Endothelial cell of umbilical vein (primary cell): Measurements from ENCODE around the gene NCOA7. TPM values are rescaled to one million over a fixed set of nuclear protein-coding genes. Genes with fewer than 3 reads are reported as not detected.

ENCODE experiments used
- BruUV-seq: library from RNA; stranded (reverse); fragments of 400-500 nt; replicated peaks from 2 replicates; lab custom pipeline; 2021; lab: Mats Ljungman, UMichigan
- CTCF ChIA-PET: fragments of 300-600, 350-600 bp; sonication (Branson Sonifier 250); formaldehyde crosslinking; loops from one replicate; lab custom pipeline; 2021; ENCODE audit warnings: antibody characterized with exemption, inconsistent platforms; lab: Charles Lee
- POLR2A ChIA-PET: fragments of 300-600, 350-600 bp; sonication (Branson Sonifier 250); formaldehyde crosslinking; loops from one replicate; lab custom pipeline; 2021; ENCODE audit warnings: antibody characterized with exemption, inconsistent platforms; lab: Charles Lee
- DNase-seq: peaks from one replicate; pipeline ENCODE4 v3.0.0-alpha.2; 2011; ENCODE audit warnings: low read depth, low spot score
- FAIRE-seq: peaks from 2 replicates; lab custom pipeline; 2011; peaks lifted over from hg19 to GRCh38; lab: Jason Lieb, UNC
- H2AFZ ChIP-seq: 2 replicates; pipeline ENCODE4 v1.6.0; 2012; ENCODE audit warnings: low read depth, low read length, control low read depth, inconsistent platforms
- H3K27ac ChIP-seq: 2 replicates; pipeline ENCODE4 v1.5.1; 2011; ENCODE audit warnings: low read depth, mild to moderate bottlenecking, control low read depth, low read length, moderate library complexity; ENCODE audit not compliant: insufficient read depth
- H3K27me3 ChIP-seq, 2 experiments: 2 replicates each; pipeline versions ENCODE4 v1.6.0 to v1.6.1; 2011; ENCODE audit warnings: low read length in 2 of 2, mixed read lengths in 1 of 2; ENCODE audit not compliant: control insufficient read depth in 2 of 2, insufficient read depth in 2 of 2
- H3K36me3 ChIP-seq, 2 experiments: 2 replicates in 1 of 2; 3 replicates in 1 of 2; pipeline ENCODE4 v1.5.1; 2011; ENCODE audit warnings: low read length in 2 of 2, mild to moderate bottlenecking in 1 of 2, moderate library complexity in 1 of 2; ENCODE audit not compliant: control insufficient read depth in 2 of 2, insufficient read depth in 2 of 2; ENCODE audit errors: extremely low read depth in 1 of 2
- H3K4me1 ChIP-seq: 3 replicates; pipeline ENCODE4 v1.5.1; 2011; ENCODE audit warnings: mild to moderate bottlenecking, low read length; ENCODE audit not compliant: control insufficient read depth, insufficient read depth; ENCODE audit errors: extremely low read depth
- H3K4me2 ChIP-seq: 2 replicates; pipeline ENCODE4 v1.6.1; 2011; ENCODE audit warnings: low read length, control low read depth, mixed read lengths; ENCODE audit not compliant: insufficient read depth
- H3K4me3 ChIP-seq, 3 experiments: fragments of 200-600 bp in 1 of 3; sonication (generic), shearing (Covaris generic) in 1 of 3; replicated peaks in 1 of 3; 2 replicates each; pipeline ENCODE4 v1.5.1; 2011 to 2016; ENCODE audit warnings: control low read depth in 3 of 3, low read length in 3 of 3, mild to moderate bottlenecking in 2 of 3, inconsistent platforms in 1 of 3, low read depth in 1 of 3, moderate library complexity in 1 of 3; ENCODE audit not compliant: insufficient read depth in 1 of 3
- H3K79me2 ChIP-seq: 2 replicates; pipeline ENCODE4 v1.6.0; 2012; ENCODE audit warnings: low read length, inconsistent platforms; ENCODE audit not compliant: control insufficient read depth, insufficient read depth
- H3K9ac ChIP-seq: replicated peaks from 2 replicates; pipeline ENCODE3; 2011; ENCODE audit warnings: low read length, control low read depth; ENCODE audit not compliant: insufficient read depth; ENCODE audit errors: extremely low read depth
- H3K9me1 ChIP-seq: replicated peaks from 3 replicates; pipeline ENCODE4 v1.6.0; 2011; ENCODE audit warnings: mild to moderate bottlenecking, low read length; ENCODE audit not compliant: control insufficient read depth, insufficient read depth; ENCODE audit errors: extremely low read depth
- H3K9me3 ChIP-seq: replicated peaks from 2 replicates; pipeline ENCODE4 v1.5.1; 2012; ENCODE audit warnings: low read length, inconsistent platforms; ENCODE audit not compliant: control insufficient read depth, insufficient read depth
- H4K20me1 ChIP-seq: replicated peaks from 2 replicates; pipeline ENCODE3; 2011; ENCODE audit warnings: mild to moderate bottlenecking, low read length; ENCODE audit not compliant: control insufficient read depth, insufficient read depth; ENCODE audit errors: extremely low read depth
- EZH2 ChIP-seq: IDR thresholded peaks from 2 replicates; pipeline ENCODE4 v1.6.1; 2012; ENCODE audit warnings: borderline replicate concordance, low read depth, mild to moderate bottlenecking, moderate library complexity, low read length, inconsistent platforms; ENCODE audit not compliant: severe bottlenecking
- GATA2 ChIP-seq: IDR thresholded peaks from 2 replicates; pipeline ENCODE4 v1.7.0; 2011; ENCODE audit warnings: low read depth, mild to moderate bottlenecking, moderate library complexity, mixed read lengths, low read length; ENCODE audit not compliant: insufficient read length, insufficient read depth
- JUN ChIP-seq: IDR thresholded peaks from 2 replicates; pipeline ENCODE4 v1.6.1; 2011; ENCODE audit warnings: borderline replicate concordance, low read depth; ENCODE audit not compliant: insufficient read length, insufficient read depth
- POLR2A ChIP-seq: IDR thresholded peaks from 2 replicates; pipeline ENCODE4 v1.6.1; 2012; ENCODE audit warnings: low read depth, mild to moderate bottlenecking, control low read depth, low read length
- dilution Hi-C: fragments of 300-500 bp; cut with MboI; formaldehyde crosslinking; loops from one replicate; pipeline ENCODE4 v1.15.0; 2019; ENCODE audit warnings: low sequenced_read_pairs; ENCODE audit not compliant: extremely low pct_ligation_motif_present
- intact Hi-C: fragments of 100-400 bp; cut with micrococcal nuclease; formaldehyde crosslinking; loops from one replicate; pipeline ENCODE4 v1.10.0; 2022
- polyA plus RNA-seq, 4 experiments: library from polyadenylated mRNA; depleted of rRNA in 3 of 4; stranded (reverse) in 3 of 4; unstranded in 1 of 4; fragments of >200 nt; gene quantifications; 2 replicates each; pipeline versions ENCODE4 v1.2.1 to v1.2.3, GENCODE V29; 2011 to 2012; ENCODE audit warnings: missing spikeins in 1 of 4
- total RNA-seq: library from RNA; stranded (reverse); gene quantifications from 2 replicates; pipeline ENCODE4 v1.2.3, GENCODE V29; 2021
- TF ChIP-seq, protein P1 (sequence below): IDR thresholded peaks from 2 replicates; pipeline ENCODE4 v1.6.1; 2011; ENCODE audit not compliant: insufficient read depth, insufficient read length

The NCOA7 gene
- total and polyA plus RNA-seq, 2 donors (not counting 3 experiments of a cell fraction or from before 2014, with no cell fraction given): 27.7 to 71.2 TPM

DNA sequence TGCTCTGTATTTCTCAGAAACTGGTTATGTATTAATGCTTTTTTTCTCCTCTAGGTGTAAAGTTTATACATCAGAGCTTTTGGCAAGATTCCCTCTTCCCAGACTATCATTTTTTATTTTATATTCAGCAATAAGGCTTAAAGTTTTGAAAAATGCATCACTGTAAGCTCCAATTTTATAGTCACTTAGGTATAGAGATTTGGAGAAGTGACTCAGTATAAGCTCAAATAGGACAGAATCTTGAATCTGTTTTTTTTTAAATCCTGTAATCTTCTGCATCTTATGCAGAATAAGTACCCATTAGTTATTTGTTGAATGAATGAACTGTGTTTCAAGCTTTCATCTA, 1.0 kb downstream of the NCOA7 start:
- Histone ChIP-seq H3K79me2 (peaks cover 44% of the 10 kb centered on the region), H4K20me1 (no peaks in the 10 kb centered on the region), H2AFZ (no peak overlapping the region), H3K36me3 (no peaks in the 10 kb centered on the region), H3K9me3 (no peaks in the 10 kb centered on the region), H3K27ac (peak overlapping the region; percentile 81), H3K9ac (peak overlapping the region; percentile 84), H3K27me3 (no peaks in the 10 kb centered on the region), H3K4me3 (peak overlapping the region; percentile 87 to 96 (median 87)), H3K9me1 (no peaks in the 10 kb centered on the region), H3K4me1 (peaks cover 43% of the 10 kb centered on the region), H3K4me2 (peak overlapping the region; percentile 98)
- DNase-seq (no peak), FAIRE-seq (no peak)
- ChIA-PET CTCF (interaction anchor here (0.7 to 11.1 kb wide), 33 partner anchors 10 to 203 kb away, joined by 3 to 138 read pairs (median 8); partner anchors contain the start of genes HINT3 and TRMT11), POLR2A (interaction anchor here (1.0 to 2.6 kb wide), 3 partner anchors 43 to 161 kb away, joined by 3 to 8 read pairs (median 3); no protein-coding TSS in a partner anchor)
- no TSS peak for BruUV-seq
- dilution Hi-C loops: no loop called here
- TF ChIP-seq EZH2 (no peak), JUN (no peak)
- intact Hi-C loops: loop anchor here (1.0 to 5.0 kb wide), 5 partner anchors 31 to 116 kb away; no protein-coding TSS in a partner anchor

DNA sequence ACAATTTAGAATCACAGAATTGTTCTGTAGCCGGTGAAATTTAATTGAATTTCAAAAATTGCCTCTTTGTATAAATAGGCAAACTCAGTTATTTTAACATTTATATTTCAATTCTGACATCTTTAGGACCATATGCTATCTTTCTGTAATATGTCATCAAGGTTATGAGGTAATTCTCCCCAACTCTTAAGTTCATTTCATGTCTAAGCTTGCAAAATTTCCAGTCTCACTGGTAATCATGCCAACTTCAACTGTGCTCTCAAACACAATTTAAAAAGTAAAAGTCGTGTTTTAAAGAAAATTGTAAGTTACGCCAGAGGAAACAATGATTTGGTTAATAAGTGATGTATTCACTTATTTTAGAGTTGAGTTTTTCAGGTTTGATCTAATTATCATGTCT, 1.4 kb downstream of the NCOA7 start:
- Histone ChIP-seq H3K9me1 (no peaks in the 10 kb centered on the region), H3K9ac (peak overlapping the region; percentile 84), H2AFZ (no peak overlapping the region), H3K4me3 (peak overlapping the region; percentile 3 to 96 (median 87)), H3K27me3 (no peaks in the 10 kb centered on the region), H3K9me3 (no peaks in the 10 kb centered on the region), H3K4me1 (peaks cover 43% of the 10 kb centered on the region), H3K4me2 (peak overlapping the region; percentile 98), H4K20me1 (no peaks in the 10 kb centered on the region), H3K27ac (peak overlapping the region; percentile 81), H3K36me3 (no peaks in the 10 kb centered on the region), H3K79me2 (peaks cover 48% of the 10 kb centered on the region)
- dilution Hi-C loops (no loop called here), intact Hi-C loops (loop anchor here (5.0 kb wide), 3 partner anchors 45 to 115 kb away; no protein-coding TSS in a partner anchor)
- ChIA-PET CTCF (interaction anchor here (0.7 to 11.1 kb wide), 31 partner anchors 9 to 203 kb away, joined by 3 to 138 read pairs (median 8); partner anchors contain the start of genes HINT3 and TRMT11), POLR2A (interaction anchor here (1.0 to 2.6 kb wide), 2 partner anchors 43 to 161 kb away, joined by 3 to 8 read pairs; no protein-coding TSS in a partner anchor)
- FAIRE-seq (no peak), DNase-seq (no peak)
- no TSS peak for BruUV-seq
- TF ChIP-seq GATA2: no peak
- TF ChIP-seq, protein P1, sequence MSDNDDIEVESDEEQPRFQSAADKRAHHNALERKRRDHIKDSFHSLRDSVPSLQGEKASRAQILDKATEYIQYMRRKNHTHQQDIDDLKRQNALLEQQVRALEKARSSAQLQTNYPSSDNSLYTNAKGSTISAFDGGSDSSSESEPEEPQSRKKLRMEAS: no peak
- no peak for TF ChIP-seq EZH2
- TF ChIP-seq POLR2A: no peak
